Ramos (cell line): ENCODE measurements around the gene NT5C2.
"Not testable (repeated sequence)": the region's sequence is repeated elsewhere in the genome, so short reads cannot be mapped to it uniquely, and the experiment has no call there.

Experiments
- in situ Hi-C: fragments of 300-500 bp; cut with MboI; formaldehyde crosslinking; loops from one replicate; pipeline ENCODE4 v1.14.3; 2022; ENCODE audit warnings: low sequenced_read_pairs; ENCODE audit not compliant: unreplicated experiment

Gene NT5C2

DNA sequence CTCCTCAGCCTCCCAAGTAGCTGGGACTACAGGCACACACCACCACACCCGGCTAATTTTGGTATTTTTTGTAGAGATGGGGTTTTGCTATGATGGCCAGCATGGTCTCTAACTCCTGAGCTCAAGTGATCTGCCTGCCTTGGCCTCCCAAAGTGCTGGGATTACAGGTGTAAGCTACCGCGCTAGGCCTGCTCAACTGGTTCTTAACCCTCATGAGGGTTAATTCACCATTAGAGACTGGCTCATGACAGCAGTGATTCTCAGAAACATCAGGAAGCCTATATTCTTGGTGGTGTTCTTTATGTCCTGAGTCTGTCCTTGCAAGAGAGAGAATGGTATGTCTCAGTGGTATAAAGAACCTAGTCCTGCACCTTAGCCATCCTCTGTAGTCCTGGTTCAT is 10.4 kb upstream of the NT5C2 start:
- in situ Hi-C loops = no loop called here

DNA sequence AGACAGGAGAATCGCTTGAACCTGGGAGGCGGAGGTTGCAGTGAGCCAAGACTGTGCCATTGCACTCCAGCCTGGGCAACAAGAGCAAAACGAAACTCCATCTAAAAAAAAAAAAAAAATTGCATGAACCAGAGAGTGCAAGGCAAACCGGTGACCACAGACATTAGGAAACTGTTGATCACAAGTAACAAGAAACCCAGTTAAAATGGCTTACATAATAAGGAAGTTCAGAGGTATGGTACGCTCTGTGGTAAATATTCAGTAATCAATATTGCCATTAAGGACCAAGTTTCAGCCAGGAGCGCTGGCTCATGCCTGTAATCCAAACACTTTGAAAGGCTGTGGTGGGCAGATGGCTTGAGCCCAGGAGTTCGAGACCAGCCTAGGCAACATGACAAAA is 9.2 kb upstream of the NT5C2 start:
- in situ Hi-C loops = no loop called here

DNA sequence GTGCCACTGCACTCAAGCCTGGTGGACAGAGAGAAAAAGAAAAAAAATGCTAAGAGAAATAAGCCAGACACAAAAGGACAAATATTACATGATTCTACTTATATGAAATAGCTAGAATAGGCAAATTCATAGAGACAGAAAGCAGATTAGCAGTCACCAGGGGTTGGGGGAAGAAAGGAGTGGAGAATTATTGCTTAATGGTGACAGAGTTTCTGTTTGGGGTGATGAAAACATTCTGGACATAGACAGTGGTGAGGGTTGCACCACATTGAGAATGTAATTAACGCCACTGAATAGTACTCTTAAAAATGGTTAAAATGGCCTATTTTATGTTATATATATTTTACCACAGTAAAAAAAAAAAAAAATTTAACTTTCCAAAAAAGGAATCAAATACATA is 6.4 kb upstream of the NT5C2 start:
- in situ Hi-C loops = no loop called here

DNA sequence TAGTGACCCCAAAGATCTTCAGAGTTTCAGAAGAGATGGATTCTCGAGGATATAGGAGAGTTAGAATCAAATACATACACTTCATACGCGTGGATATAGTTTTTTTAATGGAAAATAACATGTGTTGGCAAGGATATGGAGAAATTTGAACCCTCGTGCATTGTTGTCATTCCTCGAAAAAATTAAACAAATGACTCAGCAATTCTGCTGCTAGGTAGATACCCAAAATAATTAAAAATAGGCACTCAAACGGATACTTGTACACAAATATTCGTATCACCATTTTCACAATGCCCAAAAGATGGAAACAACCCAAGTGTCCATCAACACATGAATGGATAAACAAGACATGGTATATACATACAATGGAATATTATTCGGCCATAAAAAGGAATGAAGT is 5.6 kb upstream of the NT5C2 start:
- in situ Hi-C loops = no loop called here

DNA sequence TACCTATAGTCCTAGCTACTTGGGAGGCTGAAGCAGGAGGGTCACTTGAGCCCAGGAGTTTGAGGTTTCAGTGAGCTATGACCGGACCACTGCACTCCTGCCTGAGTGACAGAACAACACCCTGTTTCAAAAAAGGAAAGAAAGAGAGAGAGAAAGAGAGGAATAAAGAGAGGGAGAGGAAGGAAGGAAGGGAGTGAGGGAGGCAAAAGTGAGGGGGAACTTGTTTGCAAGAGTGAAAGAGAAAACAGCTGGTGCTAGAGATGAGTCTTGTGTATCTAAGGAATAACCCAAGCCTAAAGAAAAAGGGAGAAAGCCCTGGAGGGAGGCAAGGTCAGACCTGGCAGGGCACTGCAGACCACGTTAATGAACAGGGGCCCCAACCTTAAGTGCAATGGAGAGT is 4.8 kb upstream of the NT5C2 start:
- in situ Hi-C loops = no loop called here

DNA sequence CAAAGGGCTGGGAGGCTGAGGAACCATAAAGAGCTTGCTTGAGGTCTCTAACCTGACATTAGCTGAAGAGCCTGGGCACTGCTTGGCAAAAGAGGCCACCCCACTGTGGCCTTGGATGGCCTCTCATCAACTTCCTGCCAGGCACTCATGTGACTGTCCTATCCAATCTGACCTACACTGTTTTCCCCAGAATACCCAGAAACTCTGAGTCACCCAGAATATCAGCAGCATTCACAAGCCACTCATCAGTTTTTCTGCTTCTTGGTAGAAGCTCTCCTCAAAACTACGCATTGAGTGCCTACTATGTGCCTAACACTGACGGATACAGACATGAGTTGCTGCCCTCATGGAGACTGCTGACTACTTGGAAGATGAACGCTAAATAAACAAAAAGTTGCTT is 4.1 kb upstream of the NT5C2 start:
- in situ Hi-C loops = no loop called here

- in situ Hi-C loops = no loop called here
Measured at GRCh38 chr10:103196516-103196915, 3.4 kb upstream of the NT5C2 start.

GRCh38 chr10:103193820-103194529 is 903 bp upstream of the NT5C2 start:
- in situ Hi-C loops = no loop called here

GRCh38 chr10:103192451-103193106 is 493 bp downstream of the NT5C2 start:
- in situ Hi-C loops = no loop called here

DNA sequence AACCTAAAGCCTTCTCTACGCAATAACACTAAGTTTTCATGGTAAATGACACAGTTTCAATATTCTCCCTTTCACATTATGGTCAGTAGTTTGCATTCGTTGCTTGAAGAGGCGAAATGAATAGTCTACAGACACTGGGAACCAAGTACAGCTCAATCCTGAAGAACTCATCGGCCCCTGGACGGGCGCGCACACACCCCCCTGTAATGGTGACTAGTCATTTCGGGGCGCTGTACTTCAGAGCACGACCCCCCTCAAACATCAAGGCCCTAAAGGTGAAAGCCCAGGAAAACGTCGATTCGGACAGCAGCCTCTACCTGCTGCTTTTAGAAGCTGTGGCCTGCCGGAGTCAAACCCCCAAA is 1.0 kb downstream of the NT5C2 start:
- in situ Hi-C loops = no loop called here

- in situ Hi-C loops = not testable (repeated sequence)
Measured at GRCh38 chr10:103191198-103191597, 1.9 kb downstream of the NT5C2 start.

- in situ Hi-C loops = no loop called here
Measured at GRCh38 chr10:103188853-103189252, 4.2 kb downstream of the NT5C2 start.

DNA sequence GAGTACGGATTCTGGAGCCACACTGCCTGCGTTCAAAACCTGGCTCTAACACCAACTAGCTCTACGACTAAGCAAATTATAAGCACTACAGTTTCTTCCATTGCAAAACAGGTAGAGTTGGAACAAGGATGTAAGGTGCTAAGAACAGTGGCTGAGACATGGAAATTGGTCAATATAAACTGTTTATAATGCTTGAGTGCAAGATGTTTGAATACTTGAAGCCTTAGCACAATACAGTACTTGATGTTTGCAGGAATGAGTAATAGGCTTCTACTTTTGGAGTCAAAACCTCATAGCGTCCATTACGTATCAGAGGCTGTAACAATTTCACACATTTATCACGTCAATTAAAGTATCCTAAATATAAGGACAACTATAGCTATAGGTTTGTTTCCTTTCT is 6.9 kb downstream of the NT5C2 start:
- in situ Hi-C loops = no loop called here

GRCh38 chr10:103184615-103185014 is 8.5 kb downstream of the NT5C2 start:
- in situ Hi-C loops = no loop called here

GRCh38 chr10:103183991-103184451 is 9.1 kb downstream of the NT5C2 start:
- in situ Hi-C loops = not testable (repeated sequence)

- in situ Hi-C loops = no loop called here
Measured at GRCh38 chr10:103181244-103181643, 11.8 kb downstream of the NT5C2 start.

- in situ Hi-C loops = no loop called here
Measured at GRCh38 chr10:103180491-103180890, 12.6 kb downstream of the NT5C2 start.

GRCh38 chr10:103177123-103177522 is 15.9 kb downstream of the NT5C2 start:
- in situ Hi-C loops = no loop called here

GRCh38 chr10:103175580-103176285 is 17.3 kb downstream of the NT5C2 start:
- in situ Hi-C loops = no loop called here

- in situ Hi-C loops = not testable (repeated sequence)
Measured at GRCh38 chr10:103174324-103174723, 18.7 kb downstream of the NT5C2 start.

DNA sequence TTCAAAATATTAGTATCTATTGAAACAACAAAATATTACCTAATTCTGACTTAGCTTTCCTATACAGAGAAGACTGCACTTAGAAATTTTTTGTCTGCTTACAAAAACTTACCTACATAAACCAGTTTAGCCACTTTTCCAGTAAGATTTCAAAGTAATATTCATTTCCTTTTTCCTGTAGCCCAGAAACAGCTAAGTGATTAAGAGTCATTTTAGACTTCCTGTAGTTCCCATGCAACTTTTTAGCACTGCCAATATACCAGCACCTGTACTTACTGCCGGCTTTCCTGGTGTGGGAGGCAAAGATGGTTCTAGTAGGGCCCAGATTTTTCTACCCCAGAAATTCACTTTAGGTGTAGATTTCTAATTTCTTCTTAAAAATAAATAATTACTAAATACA is 21.8 kb downstream of the NT5C2 start:
- in situ Hi-C loops = no loop called here
